Memory B cell (primary cell): ENCODE measurements around the gene STARD3NL.
A peak's percentile ranks its signal among the peaks of the same experiment; 100 is the strongest.
"Not testable (repeated sequence)": the region's sequence is repeated elsewhere in the genome, so short reads cannot be mapped to it uniquely, and the experiment has no call there.

ENCODE experiments used
- ATAC-seq: fragments of 150-1000 bp; cut with Tn5 transposase; 2 replicates; pipeline ENCODE4 v1.10.0; 2021; ENCODE audit warnings: low read depth, mild to moderate bottlenecking, moderate library complexity
- DNase-seq, 2 donors: peaks; one replicate each; pipeline ENCODE4 v3.0.0; 2022; ENCODE audit warnings: low spot score in 2 of 2
- H3K27ac Mint-ChIP-seq: one replicate; pipeline ENCODE4 v1.8.0; 2022; ENCODE audit warnings: mild to moderate bottlenecking, moderate library complexity, mixed read lengths
- H3K27me3 Mint-ChIP-seq: one replicate; pipeline ENCODE4 v1.8.0; 2022; ENCODE audit warnings: mixed read lengths
- H3K36me3 Mint-ChIP-seq: one replicate; pipeline ENCODE4 v1.8.0; 2022; ENCODE audit warnings: mild to moderate bottlenecking, mixed read lengths
- H3K4me1 Mint-ChIP-seq: one replicate; pipeline ENCODE4 v1.8.0; 2022; ENCODE audit warnings: mixed read lengths
- H3K4me3 Mint-ChIP-seq: one replicate; pipeline ENCODE4 v1.8.0; 2022; ENCODE audit warnings: mild to moderate bottlenecking, moderate library complexity, mixed read lengths
- H3K9me3 Mint-ChIP-seq: one replicate; pipeline ENCODE4 v1.8.0; 2022; ENCODE audit warnings: mixed read lengths

STARD3NL gene

GRCh38 chr7:38248069-38248567 lies 70.1 kb downstream of the STARD3NL start:
- Mint-ChIP-seq H3K27ac (no peak overlapping the region), H3K4me1 (no peaks in the 10 kb centered on the region), H3K9me3 (no peaks in the 10 kb centered on the region), H3K36me3 (no peaks in the 10 kb centered on the region), H3K27me3 (peaks cover 3% of the 10 kb centered on the region), H3K4me3 (no peak overlapping the region)
- ATAC-seq, result no peak
- DNase-seq, result no peak

- ATAC-seq, result peak; percentile 76
- not testable (repeated sequence) for H3K4me3 Mint-ChIP-seq, H3K36me3 Mint-ChIP-seq, H3K27ac Mint-ChIP-seq, DNase-seq, H3K9me3 Mint-ChIP-seq, H3K27me3 Mint-ChIP-seq, H3K4me1 Mint-ChIP-seq
Measured at GRCh38 chr7:38249849-38250248, 71.8 kb downstream of the STARD3NL start.

- H3K36me3 Mint-ChIP-seq, result no peaks in the 10 kb centered on the region
- no peaks in the 10 kb centered on the region for H3K4me1 Mint-ChIP-seq
- no peaks in the 10 kb centered on the region for H3K9me3 Mint-ChIP-seq
- H3K27me3 Mint-ChIP-seq, result peaks cover 7% of the 10 kb centered on the region
- no peak for ATAC-seq
- H3K27ac Mint-ChIP-seq, result no peak overlapping the region
- no peak overlapping the region for H3K4me3 Mint-ChIP-seq
- DNase-seq, result no peak
Measured at GRCh38 chr7:38257350-38257677, 79.3 kb downstream of the STARD3NL start.

- H3K4me1 Mint-ChIP-seq, H3K27ac Mint-ChIP-seq, H3K9me3 Mint-ChIP-seq, H3K36me3 Mint-ChIP-seq, H3K27me3 Mint-ChIP-seq, DNase-seq, H3K4me3 Mint-ChIP-seq, ATAC-seq: not testable (repeated sequence)
Measured at GRCh38 chr7:38259157-38259556, 81.1 kb downstream of the STARD3NL start.

- not testable (repeated sequence) for H3K9me3 Mint-ChIP-seq, ATAC-seq, H3K27ac Mint-ChIP-seq
Measured at GRCh38 chr7:38261601-38262000, 83.6 kb downstream of the STARD3NL start.

GRCh38 chr7:38262026-38262425 lies 84.0 kb downstream of the STARD3NL start:
- H3K36me3 Mint-ChIP-seq, H3K27me3 Mint-ChIP-seq, ATAC-seq, H3K4me1 Mint-ChIP-seq, H3K4me3 Mint-ChIP-seq, H3K9me3 Mint-ChIP-seq, H3K27ac Mint-ChIP-seq, DNase-seq: not testable (repeated sequence)

More at GRCh38 chr7:38261601-38262000, 83.6 kb downstream of the STARD3NL start:
- H3K4me1 Mint-ChIP-seq, H3K36me3 Mint-ChIP-seq, H3K27me3 Mint-ChIP-seq, DNase-seq, H3K4me3 Mint-ChIP-seq: not testable (repeated sequence)

- Mint-ChIP-seq H3K4me3 (no peak overlapping the region), H3K27me3 (peaks cover 3% of the 10 kb centered on the region), H3K9me3 (no peaks in the 10 kb centered on the region), H3K4me1 (no peaks in the 10 kb centered on the region), H3K36me3 (no peaks in the 10 kb centered on the region), H3K27ac (no peak overlapping the region)
- ATAC-seq (no peak), DNase-seq (no peak)
Measured at GRCh38 chr7:38262545-38262944, 84.5 kb downstream of the STARD3NL start.

- DNase-seq, ATAC-seq, H3K9me3 Mint-ChIP-seq, H3K4me3 Mint-ChIP-seq, H3K27ac Mint-ChIP-seq, H3K36me3 Mint-ChIP-seq, H3K4me1 Mint-ChIP-seq, H3K27me3 Mint-ChIP-seq: not testable (repeated sequence)
Measured at GRCh38 chr7:38263274-38263673, 85.2 kb downstream of the STARD3NL start.

- H3K4me3 Mint-ChIP-seq, H3K27ac Mint-ChIP-seq, ATAC-seq: not testable (repeated sequence)
Measured at GRCh38 chr7:38264602-38265001, 86.6 kb downstream of the STARD3NL start.

GRCh38 chr7:38265958-38266357 lies 87.9 kb downstream of the STARD3NL start:
- ATAC-seq, DNase-seq, H3K4me1 Mint-ChIP-seq, H3K27ac Mint-ChIP-seq, H3K9me3 Mint-ChIP-seq, H3K4me3 Mint-ChIP-seq, H3K27me3 Mint-ChIP-seq, H3K36me3 Mint-ChIP-seq: not testable (repeated sequence)

More at GRCh38 chr7:38264602-38265001, 86.6 kb downstream of the STARD3NL start:
- not testable (repeated sequence) for H3K9me3 Mint-ChIP-seq, H3K36me3 Mint-ChIP-seq, DNase-seq, H3K4me1 Mint-ChIP-seq, H3K27me3 Mint-ChIP-seq

- not testable (repeated sequence) for H3K4me3 Mint-ChIP-seq, DNase-seq, H3K36me3 Mint-ChIP-seq, H3K27me3 Mint-ChIP-seq, H3K4me1 Mint-ChIP-seq, ATAC-seq, H3K9me3 Mint-ChIP-seq, H3K27ac Mint-ChIP-seq
Measured at GRCh38 chr7:38269704-38270346, 91.8 kb downstream of the STARD3NL start.

GRCh38 chr7:38270405-38270804 lies 92.4 kb downstream of the STARD3NL start:
- H3K36me3 Mint-ChIP-seq, result not testable (repeated sequence)

GRCh38 chr7:38273286-38273995 lies 95.4 kb downstream of the STARD3NL start, which contains the start of gene TARP:
TSS of gene TARP (minus strand) at chr7:38273636.
- Mint-ChIP-seq H3K36me3 (no peaks in the 10 kb centered on the region), H3K27me3 (no peaks in the 10 kb centered on the region), H3K9me3 (no peaks in the 10 kb centered on the region), H3K27ac (no peak within 1 kb of the TSS), H3K4me1 (no peaks in the 10 kb centered on the region), H3K4me3 (no peak within 1 kb of the TSS)
- ATAC-seq, result no peak
- DNase-seq, result no peak

More at GRCh38 chr7:38270405-38270804, 92.4 kb downstream of the STARD3NL start:
- H3K4me1 Mint-ChIP-seq, H3K27ac Mint-ChIP-seq, H3K27me3 Mint-ChIP-seq, H3K9me3 Mint-ChIP-seq, H3K4me3 Mint-ChIP-seq, DNase-seq, ATAC-seq: not testable (repeated sequence)

- Mint-ChIP-seq H3K4me1 (no peaks in the 10 kb centered on the region), H3K36me3 (no peaks in the 10 kb centered on the region), H3K27me3 (no peaks in the 10 kb centered on the region), H3K27ac (no peak overlapping the region), H3K9me3 (no peaks in the 10 kb centered on the region), H3K4me3 (no peak overlapping the region)
- ATAC-seq (no peak), DNase-seq (no peak)
Measured at GRCh38 chr7:38274486-38274885, 96.4 kb downstream of the STARD3NL start.
